HG03432 (cell line): ENCODE data around the gene UBE2D1.

Source experiments
- ATAC-seq: cut with Tn5 transposase; IDR thresholded peaks from one replicate; pipeline ENCODE4 v1.9.1; 2021; ENCODE audit warnings: mild to moderate bottlenecking, moderate library complexity; ENCODE audit not compliant: unreplicated experiment

Gene UBE2D1

GRCh38 chr10:58334817-58335305 is at the start of gene UBE2D1:
Gene UBE2D1, plus strand, starts transcription at chr10:58335006. Its CDS starts 196 bp downstream, at chr10:58335202.
- ATAC-seq, result peak; percentile 99

- peak; percentile 86 for ATAC-seq
Measured at GRCh38 chr10:58291538-58292174, 43.1 kb upstream of the UBE2D1 start.

GRCh38 chr10:58293989-58294388 is 40.8 kb upstream of the UBE2D1 start:
- no peak for ATAC-seq

- peak; percentile 97 for ATAC-seq
Measured at GRCh38 chr10:58299580-58299979, 35.2 kb upstream of the UBE2D1 start.

GRCh38 chr10:58300676-58301075 is 34.1 kb upstream of the UBE2D1 start:
- ATAC-seq, result no peak

GRCh38 chr10:58302254-58302653 is 32.6 kb upstream of the UBE2D1 start:
- ATAC-seq, result no peak

- ATAC-seq, result no peak
Measured at GRCh38 chr10:58304099-58304633, 30.6 kb upstream of the UBE2D1 start.

- no peak for ATAC-seq
Measured at GRCh38 chr10:58305821-58306220, 29.0 kb upstream of the UBE2D1 start.

GRCh38 chr10:58307676-58308075 is 27.1 kb upstream of the UBE2D1 start:
- no peak for ATAC-seq

GRCh38 chr10:58311026-58311425 is 23.8 kb upstream of the UBE2D1 start:
- ATAC-seq, result no peak

GRCh38 chr10:58316874-58317273 is 17.9 kb upstream of the UBE2D1 start:
- ATAC-seq, result no peak

- ATAC-seq, result no peak
Measured at GRCh38 chr10:58318346-58318745, 16.5 kb upstream of the UBE2D1 start.

GRCh38 chr10:58319599-58319998 is 15.2 kb upstream of the UBE2D1 start:
- ATAC-seq, result no peak

GRCh38 chr10:58320351-58321049 is 14.3 kb upstream of the UBE2D1 start:
- no peak for ATAC-seq

GRCh38 chr10:58322072-58322834 is 12.6 kb upstream of the UBE2D1 start:
- ATAC-seq, result peak; percentile 93

- no peak for ATAC-seq
Measured at GRCh38 chr10:58322835-58323209, 12.0 kb upstream of the UBE2D1 start.

- no peak for ATAC-seq
Measured at GRCh38 chr10:58326967-58327381, 7.8 kb upstream of the UBE2D1 start.

- ATAC-seq, result no peak
Measured at GRCh38 chr10:58328233-58328632, 6.6 kb upstream of the UBE2D1 start.

GRCh38 chr10:58330431-58330830 is 4.4 kb upstream of the UBE2D1 start:
- no peak for ATAC-seq

- no peak for ATAC-seq
Measured at GRCh38 chr10:58331646-58332045, 3.2 kb upstream of the UBE2D1 start.

- peak; percentile 54 for ATAC-seq
Measured at GRCh38 chr10:58335306-58336005, 650 bp downstream of the UBE2D1 start.
